ENCODE data around the gene EYS. TPM values are rescaled to one million over a fixed set of nuclear protein-coding genes. Genes with fewer than 3 reads are reported as not detected.
"Not testable (repeated sequence)": the region's sequence is repeated elsewhere in the genome, so short reads cannot be mapped to it uniquely, and the experiment has no call there.

The EYS gene
- total RNA-seq, 2 donors from 2014 or later, result 0.18 to 3.5 TPM

DNA sequence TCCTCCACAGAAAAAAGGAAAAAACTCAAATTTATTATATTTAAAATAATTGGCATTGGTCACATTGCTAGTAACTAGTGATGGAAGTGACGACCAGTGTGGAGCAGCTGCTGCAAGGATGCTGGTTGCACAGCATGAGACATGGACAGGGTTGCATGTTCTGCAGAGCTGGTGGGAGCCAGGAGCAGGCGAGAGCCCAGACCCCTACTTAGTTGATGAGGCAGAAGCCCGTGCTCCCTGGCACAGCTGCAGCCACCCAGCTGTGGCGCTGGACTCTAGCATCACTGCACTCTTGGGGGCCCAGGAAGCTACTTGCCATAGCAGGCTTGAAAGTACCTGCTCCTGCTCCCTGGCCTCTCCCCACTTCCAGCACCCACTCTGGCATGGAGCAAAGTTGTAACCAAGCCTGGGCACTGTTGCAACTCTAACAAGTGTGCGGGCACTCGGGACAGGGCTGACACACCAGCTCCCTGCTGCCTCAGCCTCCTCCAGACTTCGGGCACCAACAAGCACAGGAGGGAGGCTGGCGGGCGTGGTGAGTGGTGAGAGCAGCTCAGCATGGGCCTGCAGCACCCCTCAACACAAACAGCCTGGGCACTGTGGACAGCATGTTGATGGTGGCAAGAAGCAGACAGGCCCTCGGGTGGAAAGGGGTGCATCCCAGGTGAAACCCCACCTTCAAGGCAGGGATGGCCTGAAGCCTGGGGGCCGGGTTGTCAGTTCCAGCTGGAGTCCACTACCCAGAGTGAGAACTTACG lies 69.6 kb downstream of the EYS start:
- Histone ChIP-seq H3K27ac (no peak overlapping the region), H3K9me3 (no peaks in the 10 kb centered on the region), H3K36me3 (no peaks in the 10 kb centered on the region), H3K4me3 (no peak overlapping the region), H3K27me3 (replicated peaks; ENCODE audit: insufficient read depth) (no peaks in the 10 kb centered on the region), H3K4me1 (replicated peaks) (no peaks in the 10 kb centered on the region)
- WGBS, result 81% methylated on average over 9 of the region's 12 CpGs
- TF ChIP-seq POLR2A (IDR thresholded peaks at IDR 0.05), result no peak
- no peak for TF ChIP-seq POLR2AphosphoS5 (IDR thresholded peaks at IDR 0.05)
- TF ChIP-seq, protein P1, sequence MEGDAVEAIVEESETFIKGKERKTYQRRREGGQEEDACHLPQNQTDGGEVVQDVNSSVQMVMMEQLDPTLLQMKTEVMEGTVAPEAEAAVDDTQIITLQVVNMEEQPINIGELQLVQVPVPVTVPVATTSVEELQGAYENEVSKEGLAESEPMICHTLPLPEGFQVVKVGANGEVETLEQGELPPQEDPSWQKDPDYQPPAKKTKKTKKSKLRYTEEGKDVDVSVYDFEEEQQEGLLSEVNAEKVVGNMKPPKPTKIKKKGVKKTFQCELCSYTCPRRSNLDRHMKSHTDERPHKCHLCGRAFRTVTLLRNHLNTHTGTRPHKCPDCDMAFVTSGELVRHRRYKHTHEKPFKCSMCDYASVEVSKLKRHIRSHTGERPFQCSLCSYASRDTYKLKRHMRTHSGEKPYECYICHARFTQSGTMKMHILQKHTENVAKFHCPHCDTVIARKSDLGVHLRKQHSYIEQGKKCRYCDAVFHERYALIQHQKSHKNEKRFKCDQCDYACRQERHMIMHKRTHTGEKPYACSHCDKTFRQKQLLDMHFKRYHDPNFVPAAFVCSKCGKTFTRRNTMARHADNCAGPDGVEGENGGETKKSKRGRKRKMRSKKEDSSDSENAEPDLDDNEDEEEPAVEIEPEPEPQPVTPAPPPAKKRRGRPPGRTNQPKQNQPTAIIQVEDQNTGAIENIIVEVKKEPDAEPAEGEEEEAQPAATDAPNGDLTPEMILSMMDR (IDR thresholded peaks at IDR 0.05), result no peak
- intact Hi-C loops (cut with DNase I), result no loop called here
- no peak for DNase-seq (ENCODE audit: low spot score)

DNA sequence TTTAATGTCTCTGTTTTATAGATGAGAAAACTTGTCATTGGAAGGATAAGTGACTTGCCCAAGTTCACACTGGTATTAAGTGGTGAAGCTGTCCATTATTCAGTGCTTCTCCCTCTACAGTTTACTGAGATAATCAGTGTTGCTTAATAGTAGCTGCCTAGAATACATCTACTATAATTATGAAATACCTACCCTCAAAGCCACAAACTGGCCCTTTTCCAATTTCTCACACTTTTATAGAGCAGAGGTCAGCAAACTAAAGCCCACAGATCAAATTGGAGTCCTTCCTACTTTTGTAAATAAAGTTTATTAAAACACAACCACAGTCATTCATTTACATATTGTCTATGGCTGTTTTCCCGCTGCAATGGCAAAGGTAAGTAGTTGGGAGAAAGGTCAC lies 73.5 kb downstream of the EYS start:
- TF ChIP-seq POLR2A (IDR thresholded peaks at IDR 0.05) (no peak), POLR2AphosphoS5 (IDR thresholded peaks at IDR 0.05) (no peak)
- TF ChIP-seq, protein P1 (IDR thresholded peaks at IDR 0.05), result no peak
- H3K27me3 ChIP-seq (replicated peaks; ENCODE audit: insufficient read depth), result no peaks in the 10 kb centered on the region
- no peak overlapping the region for H3K4me3 ChIP-seq
- H3K27ac ChIP-seq, result no peak overlapping the region
- 90% methylated on average over 1 of the region's 1 CpG for WGBS
- no peaks in the 10 kb centered on the region for H3K36me3 ChIP-seq
- H3K9me3 ChIP-seq, result no peaks in the 10 kb centered on the region
- intact Hi-C loops (cut with DNase I), result no loop called here
- no peak for DNase-seq (ENCODE audit: low spot score)
- no peaks in the 10 kb centered on the region for H3K4me1 ChIP-seq (replicated peaks)

- 78% methylated on average over 2 of the region's 2 CpGs for WGBS
- intact Hi-C loops (cut with DNase I), result no loop called here
- H3K27ac ChIP-seq, result no peak overlapping the region
- no peaks in the 10 kb centered on the region for H3K9me3 ChIP-seq
- H3K27me3 ChIP-seq (replicated peaks; ENCODE audit: insufficient read depth), result no peaks in the 10 kb centered on the region
- TF ChIP-seq, protein P1 (IDR thresholded peaks at IDR 0.05), result no peak
- no peak for TF ChIP-seq POLR2A (IDR thresholded peaks at IDR 0.05)
- no peak for TF ChIP-seq POLR2AphosphoS5 (IDR thresholded peaks at IDR 0.05)
- H3K4me1 ChIP-seq (replicated peaks), result no peaks in the 10 kb centered on the region
- no peak overlapping the region for H3K4me3 ChIP-seq
- DNase-seq (ENCODE audit: low spot score), result no peak
- no peaks in the 10 kb centered on the region for H3K36me3 ChIP-seq
Measured at GRCh38 chr6:65631711-65632110, 75.3 kb downstream of the EYS start.

GRCh38 chr6:65627434-65627999 lies 79.5 kb downstream of the EYS start:
- H3K4me1 ChIP-seq (replicated peaks); H3K27ac ChIP-seq; H3K4me3 ChIP-seq; H3K36me3 ChIP-seq; H3K9me3 ChIP-seq; DNase-seq (ENCODE audit: low spot score); intact Hi-C loops (cut with DNase I); H3K27me3 ChIP-seq (replicated peaks; ENCODE audit: insufficient read depth): not testable (repeated sequence)
- 92% methylated on average over 22 of the region's 35 CpGs for WGBS

DNA sequence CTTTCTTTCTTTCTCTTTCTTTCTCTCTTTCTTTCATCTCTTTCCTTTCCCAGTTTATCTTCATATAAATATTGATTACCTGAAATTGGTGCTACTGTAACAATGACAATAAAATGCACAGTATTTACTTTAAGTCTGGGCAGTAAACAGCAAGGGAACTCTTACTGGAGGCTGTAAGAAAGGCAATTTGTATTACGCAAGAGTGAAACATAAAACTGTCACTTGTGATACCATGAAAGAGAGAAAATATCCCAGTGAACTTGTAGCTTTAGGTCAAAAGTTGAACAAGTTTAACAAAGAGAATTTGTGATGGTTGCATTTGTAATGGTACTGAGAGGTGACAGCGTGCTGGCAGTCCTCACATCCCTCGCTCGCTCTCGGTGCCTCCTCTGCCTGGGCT lies 80.0 kb downstream of the EYS start:
- no peak for DNase-seq (ENCODE audit: low spot score)
- Histone ChIP-seq H3K9me3 (no peaks in the 10 kb centered on the region), H3K4me3 (no peak overlapping the region), H3K36me3 (no peaks in the 10 kb centered on the region), H3K27ac (no peak overlapping the region), H3K27me3 (replicated peaks; ENCODE audit: insufficient read depth) (no peaks in the 10 kb centered on the region), H3K4me1 (replicated peaks) (no peaks in the 10 kb centered on the region)
- WGBS, result 66% methylated on average over 5 of the region's 5 CpGs
- TF ChIP-seq POLR2AphosphoS5 (IDR thresholded peaks at IDR 0.05), result no peak
- TF ChIP-seq, protein P1 (IDR thresholded peaks at IDR 0.05), result no peak
- TF ChIP-seq POLR2A (IDR thresholded peaks at IDR 0.05), result no peak
- intact Hi-C loops (cut with DNase I), result no loop called here
